WTC11 (cell line): Measurements from ENCODE around the gene CAMSAP1. TPM values are rescaled to one million over a fixed set of nuclear protein-coding genes. Genes with fewer than 3 reads are reported as not detected.
A peak's percentile ranks its signal among the peaks of the same experiment; 100 is the strongest.

Experiments
- ATAC-seq: fragments of 200-7000 bp; cut with Tn5 transposase; 2 replicates; pipeline ENCODE4 v1.10.0; 2021; ENCODE audit warnings: mild to moderate bottlenecking, moderate library complexity
- CTCF ChIA-PET: fragments of 300-600 bp; sonication (Branson Sonifier 250); formaldehyde crosslinking; loops from one replicate; lab custom pipeline; 2021; ENCODE audit warnings: antibody characterized with exemption; lab: Charles Lee
- POLR2A ChIA-PET: fragments of 350-600 bp; sonication (Branson Sonifier 250); formaldehyde crosslinking; loops from one replicate; lab custom pipeline; 2021; ENCODE audit warnings: antibody characterized with exemption; lab: Charles Lee
- DNase-seq: peaks from one replicate; pipeline ENCODE4 v3.0.0; 2021; ENCODE audit warnings: low spot score
- H3K27ac Mint-ChIP-seq: 2 replicates; pipeline ENCODE4 v1.8.0; 2021; ENCODE audit warnings: mixed read lengths
- H3K27me3 Mint-ChIP-seq: 2 replicates; pipeline ENCODE4 v1.8.0; 2021; ENCODE audit warnings: low read depth, mild to moderate bottlenecking, moderate library complexity, mixed read lengths
- H3K36me3 Mint-ChIP-seq: 2 replicates; pipeline ENCODE4 v1.8.0; 2021; ENCODE audit warnings: mixed read lengths
- H3K4me1 Mint-ChIP-seq: 2 replicates; pipeline ENCODE4 v1.8.0; 2022; ENCODE audit warnings: mixed read lengths
- H3K4me3 Mint-ChIP-seq: 2 replicates; pipeline ENCODE4 v1.8.0; 2021; ENCODE audit warnings: mild to moderate bottlenecking, moderate library complexity, mixed read lengths
- H3K9me3 Mint-ChIP-seq: 2 replicates; pipeline ENCODE4 v1.8.0; 2021; ENCODE audit warnings: mixed read lengths
- ELF4 ChIP-seq: sonication (generic); formaldehyde crosslinking; IDR thresholded peaks from 2 replicates; pipeline ENCODE4 v1.8.1; 2022; ENCODE audit warnings: low read depth, mild to moderate bottlenecking, moderate library complexity, missing genetic modification reagents
- ESRRA ChIP-seq: sonication (generic); formaldehyde crosslinking; IDR thresholded peaks from 2 replicates; pipeline ENCODE4 v1.8.1; 2022; ENCODE audit warnings: mild to moderate bottlenecking, missing genetic modification reagents, borderline replicate concordance
- IRF1 ChIP-seq: sonication (generic); formaldehyde crosslinking; IDR thresholded peaks from 2 replicates; pipeline ENCODE4 v1.8.0; 2023; ENCODE audit warnings: missing genetic modification reagents
- NFATC4 ChIP-seq: fragments of 250-450 bp; sonication (Bioruptor Pico); IDR thresholded peaks from 2 replicates; pipeline ENCODE4 v1.9.0; 2021; ENCODE audit warnings: mild to moderate bottlenecking
- PREB ChIP-seq: sonication (generic); formaldehyde crosslinking; IDR thresholded peaks from 2 replicates; pipeline ENCODE4 v1.8.1; 2022; ENCODE audit warnings: mild to moderate bottlenecking, missing genetic modification reagents, moderate library complexity, borderline replicate concordance
- RELA ChIP-seq: sonication (generic); formaldehyde crosslinking; IDR thresholded peaks from 2 replicates; pipeline ENCODE4 v1.8.1; 2022; ENCODE audit warnings: missing genetic modification reagents, mild to moderate bottlenecking, borderline replicate concordance
- SOX15 ChIP-seq: fragments of 250-450 bp; sonication (Bioruptor Pico); IDR thresholded peaks from 2 replicates; pipeline ENCODE4 v1.9.0; 2021; ENCODE audit warnings: mild to moderate bottlenecking
- STAT6 ChIP-seq: sonication (generic); formaldehyde crosslinking; conservative IDR thresholded peaks from 2 replicates; pipeline ENCODE4 v1.8.1; 2023; ENCODE audit warnings: mild to moderate bottlenecking, low read depth, missing genetic modification reagents, moderate library complexity
- USF2 ChIP-seq: sonication (generic); formaldehyde crosslinking; IDR thresholded peaks from 2 replicates; pipeline ENCODE4 v1.8.1; 2023; ENCODE audit warnings: mild to moderate bottlenecking, missing genetic modification reagents, moderate library complexity
- ZMAT4 ChIP-seq: fragments of 250-450 bp; sonication (Bioruptor Pico); IDR thresholded peaks from 2 replicates; pipeline ENCODE4 v1.9.0; 2021; ENCODE audit warnings: mild to moderate bottlenecking
- ZNF281 ChIP-seq: sonication (generic); formaldehyde crosslinking; IDR thresholded peaks from 2 replicates; pipeline ENCODE4 v1.8.0; 2023; ENCODE audit warnings: mild to moderate bottlenecking, missing genetic modification reagents
- total RNA-seq: library from RNA; stranded (reverse); gene quantifications from 3 replicates; pipeline ENCODE4 v1.2.3, GENCODE V29; 2021

CAMSAP1 gene
- total RNA-seq, 1 experiment from 2014 or later: 40.5 TPM

- ATAC-seq: no peak
- TF ChIP-seq RELA (CRISPR knock-in tag): no peak
- H3K9me3 Mint-ChIP-seq: peaks cover 6% of the 10 kb centered on the region; the same call in 1 of the 2 replicates
- no peak for DNase-seq
- H3K4me3 Mint-ChIP-seq: no peak overlapping the region
- ChIA-PET POLR2A (no interaction called here), CTCF (no interaction called here)
- H3K4me1 Mint-ChIP-seq: no peaks in the 10 kb centered on the region
- H3K27ac Mint-ChIP-seq: no peak overlapping the region
- H3K27me3 Mint-ChIP-seq: no peaks in the 10 kb centered on the region
- H3K36me3 Mint-ChIP-seq: peaks cover 24% of the 10 kb centered on the region
These were observed 76.8 kb downstream of the CAMSAP1 start for GRCh38 chr9:135830496-135830895.

GRCh38 chr9:135828656-135829055, 78.7 kb downstream of the CAMSAP1 start:
- DNase-seq (no peak), ATAC-seq (no peak)
- no peak overlapping the region for H3K4me3 Mint-ChIP-seq
- CTCF ChIA-PET: interaction anchor here (1.0 kb wide), 1 partner anchor 23 kb away, joined by 3 read pairs; no protein-coding TSS in a partner anchor
- H3K27ac Mint-ChIP-seq: peak overlapping the region; percentile 25; the same call in 1 of the 2 replicates
- H3K9me3 Mint-ChIP-seq: peaks cover 6% of the 10 kb centered on the region; the same call in 1 of the 2 replicates
- no peaks in the 10 kb centered on the region for H3K27me3 Mint-ChIP-seq
- TF ChIP-seq ZMAT4 (CRISPR knock-in tag): no peak
- no peak for TF ChIP-seq ELF4
- TF ChIP-seq PREB (CRISPR knock-in tag): no peak
- TF ChIP-seq ESRRA (CRISPR knock-in tag): no peak
- TF ChIP-seq ZNF281 (CRISPR knock-in tag): no peak
- peaks cover 36% of the 10 kb centered on the region for H3K36me3 Mint-ChIP-seq
- POLR2A ChIA-PET: interaction anchor here (0.6 kb wide), 1 partner anchor 40 kb away, joined by 8 read pairs; no protein-coding TSS in a partner anchor
- H3K4me1 Mint-ChIP-seq: no peaks in the 10 kb centered on the region

- no peaks in the 10 kb centered on the region for H3K27me3 Mint-ChIP-seq
- CTCF ChIA-PET: interaction anchor here (1.0 kb wide), 1 partner anchor 24 kb away, joined by 3 read pairs; no protein-coding TSS in a partner anchor
- H3K27ac Mint-ChIP-seq: no peak overlapping the region
- no peak for DNase-seq
- POLR2A ChIA-PET: no interaction called here
- no peak overlapping the region for H3K4me3 Mint-ChIP-seq
- H3K4me1 Mint-ChIP-seq: no peaks in the 10 kb centered on the region
- H3K9me3 Mint-ChIP-seq: peaks cover 6% of the 10 kb centered on the region; the same call in 1 of the 2 replicates
- no peak for TF ChIP-seq STAT6 (CRISPR knock-in tag)
- no peak for TF ChIP-seq NFATC4 (CRISPR knock-in tag)
- TF ChIP-seq SOX15 (CRISPR knock-in tag): no peak
- TF ChIP-seq USF2 (CRISPR knock-in tag): no peak; the same call in 1 of the 2 replicates
- TF ChIP-seq IRF1 (CRISPR knock-in tag): no peak
- no peak for ATAC-seq
- peaks cover 41% of the 10 kb centered on the region for H3K36me3 Mint-ChIP-seq
These were observed 79.3 kb downstream of the CAMSAP1 start for GRCh38 chr9:135827866-135828580.
